ENCODE measurements around the gene KIF1B.
A peak's percentile ranks its signal among the peaks of the same experiment; 100 is the strongest.
"Not testable (repeated sequence)": the region's sequence is repeated elsewhere in the genome, so short reads cannot be mapped to it uniquely, and the experiment has no call there.

The KIF1B gene

GRCh38 chr1:10242811-10243210 is 32.4 kb downstream of the KIF1B start:
- Histone ChIP-seq H3K4me3 (ENCODE audit: low read depth, low read length) (no peak overlapping the region), H3K27ac (no peak overlapping the region), H3K36me3 (ENCODE audit: control insufficient read depth, insufficient read depth, low read length) (no peaks in the 10 kb centered on the region), H3K9ac (no peak overlapping the region), H2AFZ (no peak overlapping the region), H3K4me1 (peaks cover 2% of the 10 kb centered on the region), H3K27me3 (ENCODE audit: control insufficient read depth, insufficient read depth, low read length) (no peaks in the 10 kb centered on the region), H3K4me2 (ENCODE audit: low read length) (no peak overlapping the region), H3K79me2 (peaks cover 15% of the 10 kb centered on the region), H3K9me3 (ENCODE audit: control insufficient read depth, low read length) (no peaks in the 10 kb centered on the region)
- TF ChIP-seq CTCF (IDR thresholded peaks at IDR 0.05) = no peak

- Histone ChIP-seq H3K9me3 (ENCODE audit: control insufficient read depth, low read length) (no peaks in the 10 kb centered on the region), H3K36me3 (ENCODE audit: control insufficient read depth, insufficient read depth, low read length) (no peaks in the 10 kb centered on the region), H3K4me1 (peaks cover 2% of the 10 kb centered on the region), H2AFZ (no peak overlapping the region), H3K4me2 (ENCODE audit: low read length) (no peak overlapping the region), H3K27ac (no peak overlapping the region), H3K9ac (no peak overlapping the region), H3K27me3 (ENCODE audit: control insufficient read depth, insufficient read depth, low read length) (no peaks in the 10 kb centered on the region), H3K4me3 (ENCODE audit: low read depth, low read length) (no peak overlapping the region), H3K79me2 (peaks cover 21% of the 10 kb centered on the region)
- no peak for TF ChIP-seq CTCF (IDR thresholded peaks at IDR 0.05)
Measured at GRCh38 chr1:10245674-10246073, 35.3 kb downstream of the KIF1B start.

- H3K4me1 ChIP-seq = peaks cover under 1% of the 10 kb centered on the region
- H3K79me2 ChIP-seq = peaks cover 17% of the 10 kb centered on the region
- no peaks in the 10 kb centered on the region for H3K9me3 ChIP-seq (ENCODE audit: control insufficient read depth, low read length)
- no peaks in the 10 kb centered on the region for H3K36me3 ChIP-seq (ENCODE audit: control insufficient read depth, insufficient read depth, low read length)
- H3K4me2 ChIP-seq (ENCODE audit: low read length) = no peak overlapping the region
- H3K9ac ChIP-seq = no peak overlapping the region
- H3K27me3 ChIP-seq (ENCODE audit: control insufficient read depth, insufficient read depth, low read length) = no peaks in the 10 kb centered on the region
- TF ChIP-seq CTCF (IDR thresholded peaks at IDR 0.05) = no peak
- no peak overlapping the region for H2AFZ ChIP-seq
- H3K27ac ChIP-seq = no peak overlapping the region
- no peak overlapping the region for H3K4me3 ChIP-seq (ENCODE audit: low read depth, low read length)
Measured at GRCh38 chr1:10249808-10250457, 39.6 kb downstream of the KIF1B start.

- no peak for TF ChIP-seq CTCF (IDR thresholded peaks at IDR 0.05)
- Histone ChIP-seq H3K9me3 (ENCODE audit: control insufficient read depth, low read length) (no peaks in the 10 kb centered on the region), H3K36me3 (ENCODE audit: control insufficient read depth, insufficient read depth, low read length) (no peaks in the 10 kb centered on the region), H3K4me1 (no peaks in the 10 kb centered on the region), H3K79me2 (peaks cover 20% of the 10 kb centered on the region), H2AFZ (no peak overlapping the region), H3K27me3 (ENCODE audit: control insufficient read depth, insufficient read depth, low read length) (no peaks in the 10 kb centered on the region), H3K27ac (no peak overlapping the region), H3K4me2 (ENCODE audit: low read length) (no peak overlapping the region), H3K9ac (no peak overlapping the region), H3K4me3 (ENCODE audit: low read depth, low read length) (no peak overlapping the region)
Measured at GRCh38 chr1:10250663-10251062, 40.3 kb downstream of the KIF1B start.

- H3K9me3 ChIP-seq (ENCODE audit: control insufficient read depth, low read length); H3K4me3 ChIP-seq (ENCODE audit: low read depth, low read length); H3K9ac ChIP-seq; H2AFZ ChIP-seq; H3K27ac ChIP-seq; H3K27me3 ChIP-seq (ENCODE audit: control insufficient read depth, insufficient read depth, low read length); H3K36me3 ChIP-seq (ENCODE audit: control insufficient read depth, insufficient read depth, low read length); H3K4me1 ChIP-seq: not testable (repeated sequence)
- peak overlapping the region; percentile 1 for H3K4me2 ChIP-seq (ENCODE audit: low read length)
- peaks cover 20% of the 10 kb centered on the region for H3K79me2 ChIP-seq
Measured at GRCh38 chr1:10251325-10252108, 41.1 kb downstream of the KIF1B start.
